Parietal lobe (tissue), 1 donor: ENCODE measurements around the gene BCL2A1. TPM values are rescaled to one million over a fixed set of nuclear protein-coding genes. Genes with fewer than 3 reads are reported as not detected.

ENCODE experiments used
- total RNA-seq: library from RNA; depleted of rRNA; stranded (reverse); fragments of >200 nt; gene quantifications from one replicate; pipeline ENCODE4 v1.2.3, GENCODE V29; 2014

BCL2A1 gene
- total RNA-seq: not detected

GRCh38 chr15:79970624-79971434 lies at the start of gene BCL2A1:
Gene BCL2A1 (minus strand): TSS chr15:79971196. CDS start chr15:79971119, 77 bp downstream.

Other genes with a start within 250 kb of the BCL2A1 start
- 10.0 TPM for gene MTHFS, start 74.2 kb downstream of the BCL2A1 start, total RNA-seq
- 88.0 TPM for gene ZFAND6, start 88.5 kb upstream of the BCL2A1 start, total RNA-seq
- 2.8 TPM for gene FAH, start 181.8 kb upstream of the BCL2A1 start, total RNA-seq